Measurements from ENCODE around the gene EGFR. TPM values are rescaled to one million over a fixed set of nuclear protein-coding genes. Genes with fewer than 3 reads are reported as not detected.

The EGFR gene
- total RNA-seq, 3 donors from 2014 or later, result 61.9 to 164 (median 65.0) TPM

DNA sequence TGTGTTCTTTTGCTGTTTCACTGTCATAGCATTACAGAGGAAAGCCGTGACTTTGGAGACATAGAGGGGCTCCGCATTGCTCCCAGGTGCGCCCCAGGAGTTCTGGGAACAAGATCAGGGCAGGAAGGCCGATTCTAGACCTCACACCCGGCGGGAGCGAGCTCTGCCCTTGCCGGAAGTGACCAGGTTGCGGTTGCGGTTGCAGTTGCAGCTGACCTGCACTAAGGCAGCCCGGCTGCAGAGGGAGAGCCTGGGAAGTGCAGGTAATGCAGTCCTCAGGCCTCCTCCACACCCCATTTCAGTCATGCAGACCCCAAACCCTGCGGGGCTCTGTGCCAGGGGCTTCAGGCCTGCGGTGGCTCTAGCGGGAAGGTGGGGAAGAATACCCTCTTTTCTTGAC lies 216.3 kb downstream of the EGFR start:
- H3K4me3 ChIP-seq, result no peak overlapping the region
- TF ChIP-seq POLR2A (IDR thresholded peaks at IDR 0.05) (no peak), POLR2AphosphoS5 (IDR thresholded peaks at IDR 0.05) (no peak)
- TF ChIP-seq, protein P1, sequence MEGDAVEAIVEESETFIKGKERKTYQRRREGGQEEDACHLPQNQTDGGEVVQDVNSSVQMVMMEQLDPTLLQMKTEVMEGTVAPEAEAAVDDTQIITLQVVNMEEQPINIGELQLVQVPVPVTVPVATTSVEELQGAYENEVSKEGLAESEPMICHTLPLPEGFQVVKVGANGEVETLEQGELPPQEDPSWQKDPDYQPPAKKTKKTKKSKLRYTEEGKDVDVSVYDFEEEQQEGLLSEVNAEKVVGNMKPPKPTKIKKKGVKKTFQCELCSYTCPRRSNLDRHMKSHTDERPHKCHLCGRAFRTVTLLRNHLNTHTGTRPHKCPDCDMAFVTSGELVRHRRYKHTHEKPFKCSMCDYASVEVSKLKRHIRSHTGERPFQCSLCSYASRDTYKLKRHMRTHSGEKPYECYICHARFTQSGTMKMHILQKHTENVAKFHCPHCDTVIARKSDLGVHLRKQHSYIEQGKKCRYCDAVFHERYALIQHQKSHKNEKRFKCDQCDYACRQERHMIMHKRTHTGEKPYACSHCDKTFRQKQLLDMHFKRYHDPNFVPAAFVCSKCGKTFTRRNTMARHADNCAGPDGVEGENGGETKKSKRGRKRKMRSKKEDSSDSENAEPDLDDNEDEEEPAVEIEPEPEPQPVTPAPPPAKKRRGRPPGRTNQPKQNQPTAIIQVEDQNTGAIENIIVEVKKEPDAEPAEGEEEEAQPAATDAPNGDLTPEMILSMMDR (IDR thresholded peaks at IDR 0.05), result no peak
- intact Hi-C loops (cut with DNase I; ENCODE audit: low total_unique reads), result no loop called here

DNA sequence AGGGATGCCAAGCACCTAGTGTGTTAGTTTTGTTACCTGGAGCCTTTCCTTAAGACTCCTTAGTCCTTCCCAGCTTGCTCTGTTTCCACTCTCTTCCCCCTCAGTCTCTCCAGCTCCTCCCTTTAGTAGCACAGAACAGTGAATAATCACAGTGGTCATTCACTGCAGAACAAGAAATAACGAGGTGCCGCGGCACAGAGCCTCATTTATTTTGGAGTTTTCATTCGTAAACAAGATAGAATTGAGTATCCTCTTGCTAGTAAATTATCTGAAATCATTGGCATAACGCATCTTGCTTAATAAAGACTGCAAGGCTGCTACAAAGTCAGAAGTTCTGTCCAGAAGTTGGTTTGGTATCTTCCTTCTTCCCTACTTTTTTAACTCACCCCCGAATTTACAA lies 217.0 kb downstream of the EGFR start:
- Histone ChIP-seq H3K27me3 (no peaks in the 10 kb centered on the region), H3K9me3 (no peaks in the 10 kb centered on the region), H3K36me3 (no peaks in the 10 kb centered on the region), H3K4me3 (no peak overlapping the region), H3K27ac (no peak overlapping the region), H3K4me1 (no peaks in the 10 kb centered on the region)
- TF ChIP-seq, protein P1 (IDR thresholded peaks at IDR 0.05), result no peak
- no peak for TF ChIP-seq POLR2AphosphoS5 (IDR thresholded peaks at IDR 0.05)
- TF ChIP-seq POLR2A (IDR thresholded peaks at IDR 0.05), result no peak
- no peak for DNase-seq (ENCODE audit: low spot score in 2 of 2)
- intact Hi-C loops (cut with DNase I; ENCODE audit: low total_unique reads), result no loop called here

More for the DNA sequence above, 216.3 kb downstream of the EGFR start:
- Histone ChIP-seq H3K27me3 (no peaks in the 10 kb centered on the region), H3K4me1 (no peaks in the 10 kb centered on the region), H3K27ac (no peak overlapping the region), H3K9me3 (no peaks in the 10 kb centered on the region), H3K36me3 (no peaks in the 10 kb centered on the region)
- no peak for DNase-seq (ENCODE audit: low spot score in 2 of 2)

DNA sequence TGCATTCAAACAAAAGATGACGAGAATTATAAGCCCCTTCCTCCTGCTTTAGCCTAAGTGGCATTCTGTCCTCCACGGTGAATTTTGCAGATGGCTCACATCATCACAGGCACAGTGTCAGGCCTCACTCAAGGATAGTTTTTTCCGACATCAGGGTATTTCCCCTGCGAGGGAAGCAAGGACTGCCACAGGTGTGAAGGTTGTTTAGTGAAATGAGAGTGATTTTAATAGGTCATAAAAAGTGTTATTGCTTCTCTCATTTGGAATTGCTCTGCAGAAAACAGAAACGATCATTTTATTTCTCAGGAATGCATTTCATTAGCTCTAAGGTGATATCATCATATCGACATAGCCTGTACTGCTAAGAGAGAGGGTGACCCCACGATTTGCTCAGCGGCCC lies 217.7 kb downstream of the EGFR start:
- H3K27ac ChIP-seq, result no peak overlapping the region
- H3K4me3 ChIP-seq, result no peak overlapping the region
- no peak for DNase-seq (ENCODE audit: low spot score in 2 of 2)
- H3K27me3 ChIP-seq, result no peaks in the 10 kb centered on the region
- no peaks in the 10 kb centered on the region for H3K4me1 ChIP-seq
- intact Hi-C loops (cut with DNase I; ENCODE audit: low total_unique reads), result no loop called here
- no peaks in the 10 kb centered on the region for H3K9me3 ChIP-seq
- TF ChIP-seq POLR2A (IDR thresholded peaks at IDR 0.05), result no peak
- TF ChIP-seq, protein P1 (IDR thresholded peaks at IDR 0.05), result no peak
- TF ChIP-seq POLR2AphosphoS5 (IDR thresholded peaks at IDR 0.05), result no peak
- H3K36me3 ChIP-seq, result no peaks in the 10 kb centered on the region

DNA sequence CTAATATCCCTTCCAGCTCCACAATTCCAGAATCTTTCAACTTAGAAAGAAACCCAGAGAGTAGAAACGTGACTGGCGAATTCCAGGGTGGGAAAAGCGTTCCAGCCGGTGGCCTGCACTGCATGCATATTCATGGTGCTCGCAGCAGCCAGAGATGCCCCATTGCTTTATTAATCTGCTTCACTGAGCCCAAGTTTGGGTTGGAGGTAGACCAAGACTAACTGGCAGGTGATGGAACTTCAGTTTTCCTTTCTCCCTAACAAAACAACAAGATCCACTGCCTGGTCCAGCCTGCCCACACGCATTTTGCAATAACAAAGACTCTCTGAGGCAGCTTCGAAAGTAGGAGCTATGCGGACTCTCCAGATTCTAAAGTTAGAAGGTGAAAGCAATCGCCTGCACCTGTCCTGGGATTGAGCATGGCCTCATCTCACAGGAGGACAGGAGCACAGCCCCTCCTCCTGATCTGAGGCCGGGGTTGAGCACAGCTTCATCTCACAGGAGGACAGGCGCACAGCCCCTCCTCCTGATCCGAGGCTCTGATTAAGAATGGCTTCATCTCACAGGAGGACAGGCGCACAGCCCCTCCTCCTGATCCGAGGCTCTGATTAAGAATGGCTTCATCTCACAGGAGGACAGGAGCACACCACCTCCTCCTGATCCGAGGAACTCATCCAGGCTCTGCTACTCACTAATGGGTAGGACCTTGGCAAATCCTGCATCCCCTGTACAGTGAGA lies 218.5 kb downstream of the EGFR start:
- H3K4me1 ChIP-seq, result no peaks in the 10 kb centered on the region
- H3K27me3 ChIP-seq, result no peaks in the 10 kb centered on the region
- intact Hi-C loops (cut with DNase I; ENCODE audit: low total_unique reads), result no loop called here
- H3K36me3 ChIP-seq, result no peaks in the 10 kb centered on the region
- no peak overlapping the region for H3K4me3 ChIP-seq
- TF ChIP-seq POLR2AphosphoS5 (IDR thresholded peaks at IDR 0.05) (no peak), POLR2A (IDR thresholded peaks at IDR 0.05) (no peak)
- TF ChIP-seq, protein P1 (IDR thresholded peaks at IDR 0.05), result no peak
- no peak for DNase-seq (ENCODE audit: low spot score in 2 of 2)
- no peak overlapping the region for H3K27ac ChIP-seq
- no peaks in the 10 kb centered on the region for H3K9me3 ChIP-seq

DNA sequence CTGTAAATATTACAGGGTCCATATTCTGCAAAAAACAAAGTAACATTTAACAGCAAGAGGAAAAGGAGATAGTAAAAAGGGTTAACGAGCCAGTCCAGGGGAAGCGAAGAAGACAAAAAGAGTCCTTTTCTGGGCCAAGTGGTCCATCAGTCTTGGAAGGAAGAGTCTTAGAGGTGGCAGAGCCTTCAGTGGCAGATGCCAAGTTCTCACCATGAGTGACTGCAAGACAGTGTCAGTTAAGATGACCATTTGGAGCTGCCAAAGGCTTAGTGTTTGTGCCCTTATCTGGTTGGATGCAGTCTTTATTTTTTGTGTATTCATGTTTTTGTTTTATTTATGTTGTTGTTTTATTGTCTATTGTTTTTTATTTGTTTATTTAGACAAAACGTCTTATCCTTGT lies 220.6 kb downstream of the EGFR start:
- intact Hi-C loops (cut with DNase I; ENCODE audit: low total_unique reads), result no loop called here
- H3K4me3 ChIP-seq, result no peak overlapping the region
- H3K27ac ChIP-seq, result no peak overlapping the region
- no peaks in the 10 kb centered on the region for H3K27me3 ChIP-seq
- no peaks in the 10 kb centered on the region for H3K4me1 ChIP-seq
- H3K9me3 ChIP-seq, result no peaks in the 10 kb centered on the region
- no peak for DNase-seq (ENCODE audit: low spot score in 2 of 2)
- TF ChIP-seq POLR2A (IDR thresholded peaks at IDR 0.05), result no peak
- no peak for TF ChIP-seq POLR2AphosphoS5 (IDR thresholded peaks at IDR 0.05)
- TF ChIP-seq, protein P1 (IDR thresholded peaks at IDR 0.05), result no peak
- no peaks in the 10 kb centered on the region for H3K36me3 ChIP-seq

Data from breast epithelium (tissue), 4 donors.